SK-N-SH treated with all-trans-retinoic acid at 6 μM for 48 hours (cell line): ENCODE data around the gene NKAIN4.

Source experiments
- ATAC-seq: fragments of 200-7000 bp; cut with Tn5 transposase; 3 replicates; pipeline ENCODE4 v1.9.1; 2020; ENCODE audit warnings: mild to moderate bottlenecking, moderate library complexity
- ARNTL ChIP-seq: fragments of 450-650 bp; formaldehyde crosslinking; IDR thresholded peaks from 2 replicates; pipeline ENCODE4 v1.5.0; 2020; ENCODE audit warnings: low read depth, mild to moderate bottlenecking, moderate library complexity, borderline replicate concordance
- BACH2 ChIP-seq: fragments of 250-450 bp; sonication (Bioruptor Pico); IDR thresholded peaks from 2 replicates; pipeline ENCODE4 v1.9.0; 2021; ENCODE audit warnings: mild to moderate bottlenecking, borderline replicate concordance
- CREB5 ChIP-seq: fragments of 250-450 bp; sonication (Bioruptor Pico); IDR thresholded peaks from 2 replicates; pipeline ENCODE4 v1.5.1; 2020; ENCODE audit warnings: low read depth, mild to moderate bottlenecking, moderate library complexity
- CSRNP3 ChIP-seq: fragments of 250-450 bp; sonication (Bioruptor Pico); IDR thresholded peaks from 2 replicates; pipeline ENCODE4 v1.5.1; 2021; ENCODE audit warnings: mild to moderate bottlenecking, moderate library complexity
- ESRRG ChIP-seq: fragments of 250-450 bp; sonication (Bioruptor Pico); IDR thresholded peaks from 2 replicates; pipeline ENCODE4 v1.6.1; 2021; ENCODE audit warnings: mild to moderate bottlenecking
- ISL1 ChIP-seq: fragments of 250-450 bp; sonication (Bioruptor Pico); IDR thresholded peaks from 2 replicates; pipeline ENCODE4 v2.1.2; 2022; ENCODE audit warnings: mild to moderate bottlenecking, moderate library complexity
- OSR1 ChIP-seq: fragments of 250-450 bp; sonication (Bioruptor Pico); IDR thresholded peaks from 2 replicates; pipeline ENCODE4 v1.8.0; 2022; ENCODE audit warnings: moderate library complexity, mild to moderate bottlenecking, inconsistent platforms
- PATZ1 ChIP-seq: fragments of 250-450 bp; sonication (Bioruptor Pico); IDR thresholded peaks from 2 replicates; pipeline ENCODE4 v1.8.0; 2020; ENCODE audit warnings: mild to moderate bottlenecking, moderate library complexity, borderline replicate concordance
- POU6F1 ChIP-seq: fragments of 250-450 bp; sonication (Bioruptor Pico); IDR thresholded peaks from 2 replicates; pipeline ENCODE4 v1.8.0; 2021; ENCODE audit warnings: low read depth, mild to moderate bottlenecking, moderate library complexity, borderline replicate concordance
- PPARA ChIP-seq: fragments of 250-450 bp; sonication (Bioruptor Pico); IDR thresholded peaks from 2 replicates; pipeline ENCODE4 v1.5.0; 2020; ENCODE audit warnings: mild to moderate bottlenecking, borderline replicate concordance
- RARB ChIP-seq: fragments of 250-450 bp; sonication (Bioruptor Pico); IDR thresholded peaks from 2 replicates; pipeline ENCODE4 v1.8.0; 2021; ENCODE audit warnings: mild to moderate bottlenecking, moderate library complexity
- SNAI2 ChIP-seq: fragments of 250-450 bp; sonication (Bioruptor Pico); IDR thresholded peaks from 2 replicates; pipeline ENCODE4 v1.5.0; 2020; ENCODE audit warnings: mild to moderate bottlenecking, moderate library complexity
- TCF4 ChIP-seq: fragments of 250-450 bp; sonication (Bioruptor Pico); IDR thresholded peaks from 2 replicates; pipeline ENCODE4 v1.8.0; 2021; ENCODE audit warnings: mild to moderate bottlenecking, moderate library complexity, borderline replicate concordance
- TOX ChIP-seq: fragments of 250-450 bp; sonication (Bioruptor Pico); IDR thresholded peaks from 2 replicates; pipeline ENCODE4 v1.8.0; 2021; ENCODE audit warnings: mild to moderate bottlenecking, moderate library complexity, borderline replicate concordance
- ZC3H10 ChIP-seq: fragments of 250-450 bp; sonication (Bioruptor Pico); IDR thresholded peaks from 2 replicates; pipeline ENCODE4 v1.5.1; 2021; ENCODE audit warnings: mild to moderate bottlenecking, moderate library complexity
- ZFP3 ChIP-seq: fragments of 250-450 bp; sonication (Bioruptor Pico); IDR thresholded peaks from 2 replicates; pipeline ENCODE4 v1.5.0; 2020; ENCODE audit warnings: mild to moderate bottlenecking, moderate library complexity
- ZFP30 ChIP-seq: fragments of 450-650 bp; formaldehyde crosslinking; IDR thresholded peaks from 2 replicates; pipeline ENCODE4 v1.5.0; 2022; ENCODE audit warnings: mild to moderate bottlenecking, moderate library complexity
- ZNF565 ChIP-seq: fragments of 450-650 bp; formaldehyde crosslinking; conservative IDR thresholded peaks from 2 replicates; pipeline ENCODE4 v1.5.0; 2020; ENCODE audit warnings: low read depth, mild to moderate bottlenecking, moderate library complexity
- ZNF70 ChIP-seq: fragments of 450-650 bp; formaldehyde crosslinking; IDR thresholded peaks from 2 replicates; pipeline ENCODE4 v1.5.0; 2020; ENCODE audit warnings: mild to moderate bottlenecking, moderate library complexity

The NKAIN4 gene

GRCh38 chr20:63255931-63256704, 1.9 kb upstream of the NKAIN4 start:
- no peak for TF ChIP-seq TCF4 (CRISPR knock-in tag)
- no peak for TF ChIP-seq ESRRG (CRISPR knock-in tag)
- no peak for TF ChIP-seq PATZ1
- TF ChIP-seq PPARA, result no peak
- TF ChIP-seq ARNTL (CRISPR knock-in tag), result no peak
- TF ChIP-seq ZC3H10 (CRISPR knock-in tag), result no peak
- no peak for TF ChIP-seq TOX (CRISPR knock-in tag)
- no peak for TF ChIP-seq BACH2 (CRISPR knock-in tag)
- TF ChIP-seq SNAI2 (CRISPR knock-in tag), result no peak
- TF ChIP-seq ZNF70 (CRISPR knock-in tag), result no peak
- no peak for TF ChIP-seq POU6F1 (CRISPR knock-in tag)
- no peak for ATAC-seq

- no peak for TF ChIP-seq RARB
- TF ChIP-seq ZFP30 (CRISPR knock-in tag), result no peak
- no peak for TF ChIP-seq ZFP3 (CRISPR knock-in tag)
- TF ChIP-seq ISL1 (CRISPR knock-in tag), result no peak
- no peak for TF ChIP-seq PATZ1
- no peak for TF ChIP-seq SNAI2 (CRISPR knock-in tag)
- no peak for TF ChIP-seq OSR1 (CRISPR knock-in tag)
- TF ChIP-seq, all 23 proteins: peak for 0
- ATAC-seq, result no peak
Observed at GRCh38 chr20:63254606-63255384, 532 bp upstream of the NKAIN4 start.

- no peak for TF ChIP-seq SNAI2 (CRISPR knock-in tag)
- no peak for TF ChIP-seq RARB
- no peak for TF ChIP-seq ZFP3 (CRISPR knock-in tag)
- TF ChIP-seq ZNF565 (CRISPR knock-in tag), result no peak
- TF ChIP-seq ZC3H10 (CRISPR knock-in tag), result no peak
- ATAC-seq, result no peak; the same call in 2 of the 3 replicates
Observed at GRCh38 chr20:63253438-63254231, 628 bp downstream of the NKAIN4 start.

- TF ChIP-seq CSRNP3 (CRISPR knock-in tag), result no peak
- no peak for TF ChIP-seq OSR1 (CRISPR knock-in tag)
- TF ChIP-seq BACH2 (CRISPR knock-in tag), result no peak
- TF ChIP-seq ZNF70 (CRISPR knock-in tag), result no peak
- no peak for TF ChIP-seq TOX (CRISPR knock-in tag)
- no peak for TF ChIP-seq CREB5
- no peak for TF ChIP-seq ESRRG (CRISPR knock-in tag)
- TF ChIP-seq ISL1 (CRISPR knock-in tag), result no peak
- no peak for TF ChIP-seq RARB
- TF ChIP-seq ARNTL (CRISPR knock-in tag), result no peak
- no peak for TF ChIP-seq ZC3H10 (CRISPR knock-in tag)
- TF ChIP-seq PATZ1, result no peak
- ATAC-seq, result no peak; the same call in 1 of the 3 replicates
Observed at GRCh38 chr20:63253065-63253437, 1.2 kb downstream of the NKAIN4 start.
